Panc1 (cell line): ENCODE data around the gene RAP2A. TPM values are rescaled to one million over a fixed set of nuclear protein-coding genes. Genes with fewer than 3 reads are reported as not detected.

Experiments used
- ATAC-seq: fragments of 200-7000 bp; cut with Tn5 transposase; 2 replicates; pipeline ENCODE4 v1.9.1; 2020; ENCODE audit warnings: mild to moderate bottlenecking, moderate library complexity
- BruUV-seq: library from RNA; stranded (reverse); fragments of 400-500 nt; replicated peaks from 2 replicates; lab custom pipeline; 2021; lab: Mats Ljungman, UMichigan
- CTCF ChIA-PET: fragments of 300-600 bp; sonication (Branson Sonifier 250); formaldehyde crosslinking; loops from one replicate; lab custom pipeline; 2022; ENCODE audit warnings: antibody characterized with exemption; lab: Charles Lee
- POLR2A ChIA-PET: fragments of 300-600 bp; sonication (Branson Sonifier 250); formaldehyde crosslinking; loops from one replicate; lab custom pipeline; 2022; ENCODE audit warnings: antibody characterized with exemption; lab: Charles Lee
- DNase-seq: peaks from one replicate; pipeline ENCODE4 v3.0.0-alpha.2; 2010; ENCODE audit warnings: low read depth, low spot score
- H3K27ac ChIP-seq: 2 replicates; pipeline ENCODE4 v1.5.1; 2011; ENCODE audit warnings: mild to moderate bottlenecking, low read length, inconsistent platforms
- H3K27me3 ChIP-seq: fragments of 200-500 bp; sonication (Bioruptor generic); 2 replicates; pipeline ENCODE4 v1.6.0; 2014; ENCODE audit warnings: low read length, inconsistent platforms; ENCODE audit not compliant: control insufficient read depth, insufficient read depth
- H3K36me3 ChIP-seq: fragments of 200-500 bp; sonication (Bioruptor generic); 2 replicates; pipeline ENCODE4 v1.5.1; 2014; ENCODE audit warnings: inconsistent platforms, mild to moderate bottlenecking, low read length, moderate library complexity; ENCODE audit not compliant: control insufficient read depth, insufficient read depth
- H3K4me1 ChIP-seq: 2 replicates; pipeline ENCODE4 v1.5.1; 2011; ENCODE audit warnings: inconsistent platforms, mild to moderate bottlenecking, low read length, moderate library complexity; ENCODE audit not compliant: control insufficient read depth, insufficient read depth
- H3K4me3 ChIP-seq, 2 experiments: 2 replicates each; pipeline ENCODE4 v1.5.1; 2011 to 2012; ENCODE audit warnings: low read depth in 2 of 2, low read length in 2 of 2, mild to moderate bottlenecking in 2 of 2, inconsistent platforms in 1 of 2, moderate library complexity in 1 of 2
- H3K9me3 ChIP-seq: fragments of 200-500 bp; sonication (Bioruptor generic); 2 replicates; pipeline ENCODE4 v1.5.1; 2014; ENCODE audit warnings: low read depth, mild to moderate bottlenecking, inconsistent platforms, low read length, moderate library complexity; ENCODE audit not compliant: control insufficient read depth, insufficient read depth
- POLR2AphosphoS5 ChIP-seq: IDR thresholded peaks from 2 replicates; pipeline ENCODE4 v1.6.1; 2012; ENCODE audit warnings: mild to moderate bottlenecking, low read depth, low read length, moderate library complexity
- SIN3A ChIP-seq: IDR thresholded peaks from 2 replicates; pipeline ENCODE4 v1.6.1; 2012; ENCODE audit warnings: low read depth, mild to moderate bottlenecking, low read length, moderate library complexity, borderline replicate concordance; ENCODE audit not compliant: insufficient read depth
- TCF7L2 ChIP-seq: IDR thresholded peaks from 2 replicates; pipeline ENCODE4 v1.6.1; 2011; ENCODE audit warnings: mild to moderate bottlenecking, low read depth, low read length, inconsistent platforms
- in situ Hi-C: cut with HindIII; loops from 2 replicates; pipeline ENCODE4 v1.10.0; 2016; ENCODE audit warnings: low sequenced_read_pairs, low pct_unique_long_range_greater_than_20kb
- intact Hi-C: fragments of 100-400 bp; cut with micrococcal nuclease; formaldehyde crosslinking; loops from one replicate; pipeline ENCODE4 v1.10.0; 2022; ENCODE audit not compliant: unreplicated experiment
- total RNA-seq: library from RNA; stranded (reverse); gene quantifications from one replicate; pipeline ENCODE4 v1.2.1, GENCODE V29; 2021; ENCODE audit not compliant: unreplicated experiment
- TF ChIP-seq, protein P1 (sequence below): fragments of 450-650 bp; IDR thresholded peaks from 2 replicates; pipeline ENCODE4 v1.5.1; 2017; ENCODE audit warnings: mild to moderate bottlenecking
- TF ChIP-seq, protein P2 (sequence below), 2 experiments: IDR thresholded peaks; 2 replicates each; pipeline ENCODE4 v1.6.1; 2011 to 2012; ENCODE audit warnings: low read depth in 2 of 2, control low read depth in 1 of 2, low read length in 1 of 2, mild to moderate bottlenecking in 1 of 2, moderate library complexity in 1 of 2; ENCODE audit not compliant: insufficient read depth in 1 of 2

Gene RAP2A
- total RNA-seq, 1 experiment from 2014 or later = 44.3 TPM

DNA sequence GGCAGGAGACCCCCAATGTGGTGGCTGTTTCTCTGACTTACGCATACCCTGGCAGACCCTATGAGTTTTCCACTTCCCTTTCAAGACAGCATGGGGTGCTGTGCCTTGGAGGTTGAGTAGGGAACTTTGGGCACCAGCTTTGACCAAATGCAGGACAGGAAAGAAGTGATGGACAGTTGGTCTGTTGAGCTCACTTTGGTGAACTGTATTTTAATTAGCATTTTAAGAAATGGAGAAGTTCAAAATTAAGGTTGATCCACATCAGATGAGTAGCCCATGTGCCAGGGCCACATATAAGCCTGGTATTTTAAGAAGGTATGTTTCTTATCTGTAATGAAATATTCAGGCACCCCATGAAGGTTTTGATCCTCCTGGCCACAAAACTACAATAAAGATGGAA lies 46.1 kb upstream of the RAP2A start:
- H3K27me3 ChIP-seq = no peaks in the 10 kb centered on the region
- H3K4me1 ChIP-seq = peaks cover 8% of the 10 kb centered on the region; the same call in 1 of the 2 replicates
- H3K9me3 ChIP-seq = no peaks in the 10 kb centered on the region
- H3K36me3 ChIP-seq = peaks cover 22% of the 10 kb centered on the region; the same call in 1 of the 2 replicates
- intact Hi-C loops (no loop called here), in situ Hi-C loops (no loop called here)
- BruUV-seq = no TSS peak
- ChIA-PET POLR2A (no interaction called here), CTCF (no interaction called here)
- no peak for ATAC-seq
- TF ChIP-seq SIN3A (no peak), POLR2AphosphoS5 (no peak), TCF7L2 (no peak)
- TF ChIP-seq, protein P1, sequence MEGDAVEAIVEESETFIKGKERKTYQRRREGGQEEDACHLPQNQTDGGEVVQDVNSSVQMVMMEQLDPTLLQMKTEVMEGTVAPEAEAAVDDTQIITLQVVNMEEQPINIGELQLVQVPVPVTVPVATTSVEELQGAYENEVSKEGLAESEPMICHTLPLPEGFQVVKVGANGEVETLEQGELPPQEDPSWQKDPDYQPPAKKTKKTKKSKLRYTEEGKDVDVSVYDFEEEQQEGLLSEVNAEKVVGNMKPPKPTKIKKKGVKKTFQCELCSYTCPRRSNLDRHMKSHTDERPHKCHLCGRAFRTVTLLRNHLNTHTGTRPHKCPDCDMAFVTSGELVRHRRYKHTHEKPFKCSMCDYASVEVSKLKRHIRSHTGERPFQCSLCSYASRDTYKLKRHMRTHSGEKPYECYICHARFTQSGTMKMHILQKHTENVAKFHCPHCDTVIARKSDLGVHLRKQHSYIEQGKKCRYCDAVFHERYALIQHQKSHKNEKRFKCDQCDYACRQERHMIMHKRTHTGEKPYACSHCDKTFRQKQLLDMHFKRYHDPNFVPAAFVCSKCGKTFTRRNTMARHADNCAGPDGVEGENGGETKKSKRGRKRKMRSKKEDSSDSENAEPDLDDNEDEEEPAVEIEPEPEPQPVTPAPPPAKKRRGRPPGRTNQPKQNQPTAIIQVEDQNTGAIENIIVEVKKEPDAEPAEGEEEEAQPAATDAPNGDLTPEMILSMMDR = no peak
- TF ChIP-seq, protein P2, sequence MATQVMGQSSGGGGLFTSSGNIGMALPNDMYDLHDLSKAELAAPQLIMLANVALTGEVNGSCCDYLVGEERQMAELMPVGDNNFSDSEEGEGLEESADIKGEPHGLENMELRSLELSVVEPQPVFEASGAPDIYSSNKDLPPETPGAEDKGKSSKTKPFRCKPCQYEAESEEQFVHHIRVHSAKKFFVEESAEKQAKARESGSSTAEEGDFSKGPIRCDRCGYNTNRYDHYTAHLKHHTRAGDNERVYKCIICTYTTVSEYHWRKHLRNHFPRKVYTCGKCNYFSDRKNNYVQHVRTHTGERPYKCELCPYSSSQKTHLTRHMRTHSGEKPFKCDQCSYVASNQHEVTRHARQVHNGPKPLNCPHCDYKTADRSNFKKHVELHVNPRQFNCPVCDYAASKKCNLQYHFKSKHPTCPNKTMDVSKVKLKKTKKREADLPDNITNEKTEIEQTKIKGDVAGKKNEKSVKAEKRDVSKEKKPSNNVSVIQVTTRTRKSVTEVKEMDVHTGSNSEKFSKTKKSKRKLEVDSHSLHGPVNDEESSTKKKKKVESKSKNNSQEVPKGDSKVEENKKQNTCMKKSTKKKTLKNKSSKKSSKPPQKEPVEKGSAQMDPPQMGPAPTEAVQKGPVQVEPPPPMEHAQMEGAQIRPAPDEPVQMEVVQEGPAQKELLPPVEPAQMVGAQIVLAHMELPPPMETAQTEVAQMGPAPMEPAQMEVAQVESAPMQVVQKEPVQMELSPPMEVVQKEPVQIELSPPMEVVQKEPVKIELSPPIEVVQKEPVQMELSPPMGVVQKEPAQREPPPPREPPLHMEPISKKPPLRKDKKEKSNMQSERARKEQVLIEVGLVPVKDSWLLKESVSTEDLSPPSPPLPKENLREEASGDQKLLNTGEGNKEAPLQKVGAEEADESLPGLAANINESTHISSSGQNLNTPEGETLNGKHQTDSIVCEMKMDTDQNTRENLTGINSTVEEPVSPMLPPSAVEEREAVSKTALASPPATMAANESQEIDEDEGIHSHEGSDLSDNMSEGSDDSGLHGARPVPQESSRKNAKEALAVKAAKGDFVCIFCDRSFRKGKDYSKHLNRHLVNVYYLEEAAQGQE (IDR thresholded peaks at IDR 0.05; ENCODE audit: insufficient read depth in 1 of 2, low read depth in 2 of 2, low read length in 1 of 2) = no peak
- no peak overlapping the region for H3K27ac ChIP-seq
- H3K4me3 ChIP-seq = no peak overlapping the region
- no peak for DNase-seq

DNA sequence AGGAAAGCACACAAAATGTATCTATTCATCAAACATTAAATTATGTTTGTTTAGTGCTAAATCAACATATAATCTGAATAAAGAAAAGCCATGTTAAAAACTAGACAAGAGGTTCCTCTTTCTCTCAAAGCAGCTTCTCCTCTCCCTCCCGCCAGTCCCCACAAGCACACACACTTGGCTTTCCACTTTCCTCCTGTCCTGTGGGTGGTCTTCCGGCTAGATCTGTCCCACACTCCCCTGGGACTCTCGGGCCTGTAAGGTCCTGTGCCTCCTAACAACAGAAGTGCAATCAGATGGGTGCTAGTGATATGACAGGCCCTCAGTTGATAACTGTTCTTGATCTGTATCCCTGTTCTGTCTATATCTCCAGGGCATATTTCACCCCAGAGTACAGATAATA lies 45.6 kb upstream of the RAP2A start:
- in situ Hi-C loops (no loop called here), intact Hi-C loops (no loop called here)
- no TSS peak for BruUV-seq
- H3K4me3 ChIP-seq = no peak overlapping the region
- DNase-seq (no peak), ATAC-seq (no peak)
- H3K4me1 ChIP-seq = peaks cover 8% of the 10 kb centered on the region; the same call in 1 of the 2 replicates
- TF ChIP-seq SIN3A = no peak
- no peak for TF ChIP-seq TCF7L2
- TF ChIP-seq, protein P1 = no peak
- no peaks in the 10 kb centered on the region for H3K9me3 ChIP-seq
- CTCF ChIA-PET = no interaction called here
- POLR2A ChIA-PET = no interaction called here
- no peak overlapping the region for H3K27ac ChIP-seq
- H3K27me3 ChIP-seq = no peaks in the 10 kb centered on the region
- peaks cover 20% of the 10 kb centered on the region; the same call in 1 of the 2 replicates for H3K36me3 ChIP-seq
